ENCODE measurements around the gene VEZT. TPM values are rescaled to one million over a fixed set of nuclear protein-coding genes. Genes with fewer than 3 reads are reported as not detected.

VEZT gene
- polyA plus RNA-seq, 1 donor from 2014 or later, result 219 TPM

DNA sequence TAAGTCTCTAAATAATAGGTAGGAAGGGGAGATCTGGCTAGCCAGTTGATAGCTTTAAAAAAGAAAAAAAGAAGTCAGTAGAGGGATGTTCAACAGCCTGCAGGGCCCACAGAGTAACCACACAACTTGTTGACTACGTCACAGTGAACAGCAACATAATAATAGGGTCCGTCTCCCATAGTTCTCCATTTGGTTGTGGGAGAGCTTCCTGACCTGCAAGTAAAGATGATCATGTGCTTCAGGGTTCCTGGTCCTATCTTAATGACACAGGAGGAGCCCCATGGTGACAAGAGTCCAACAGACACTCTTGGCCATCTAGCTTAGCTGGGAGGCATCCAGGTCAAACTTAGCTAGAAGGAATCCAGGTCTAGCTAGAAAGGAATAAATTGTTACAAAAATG, 36.5 kb upstream of the VEZT start:
- no peak overlapping the region for H2AFZ ChIP-seq (ENCODE audit: low read depth, low read length)
- H3F3A ChIP-seq (ENCODE audit: insufficient read depth, low read length, poor library complexity, severe bottlenecking), result no peaks in the 10 kb centered on the region
- no peaks in the 10 kb centered on the region for H3K79me2 ChIP-seq (replicated peaks; ENCODE audit: insufficient read depth, low read length)
- no peaks in the 10 kb centered on the region for H3K27me3 ChIP-seq (ENCODE audit: insufficient read depth, low read depth, low read length)
- H3K4me2 ChIP-seq (ENCODE audit: low read length), result no peak overlapping the region
- no peaks in the 10 kb centered on the region for H3K36me3 ChIP-seq (ENCODE audit: insufficient read depth, low read length)
- TF ChIP-seq POLR2AphosphoS5 (IDR thresholded peaks at IDR 0.05) (no peak), SMC3 (conservative IDR thresholded peaks at IDR 0.05; ENCODE audit: poor library complexity) (no peak), RAD21 (conservative IDR thresholded peaks at IDR 0.05) (no peak), MXI1 (conservative IDR thresholded peaks at IDR 0.05; ENCODE audit: poor library complexity, severe bottlenecking) (no peak), EZH2 (IDR thresholded peaks at IDR 0.05; ENCODE audit: borderline replicate concordance, insufficient read depth, low read length, poor library complexity, severe bottlenecking) (no peak)
- TF ChIP-seq, protein P1, sequence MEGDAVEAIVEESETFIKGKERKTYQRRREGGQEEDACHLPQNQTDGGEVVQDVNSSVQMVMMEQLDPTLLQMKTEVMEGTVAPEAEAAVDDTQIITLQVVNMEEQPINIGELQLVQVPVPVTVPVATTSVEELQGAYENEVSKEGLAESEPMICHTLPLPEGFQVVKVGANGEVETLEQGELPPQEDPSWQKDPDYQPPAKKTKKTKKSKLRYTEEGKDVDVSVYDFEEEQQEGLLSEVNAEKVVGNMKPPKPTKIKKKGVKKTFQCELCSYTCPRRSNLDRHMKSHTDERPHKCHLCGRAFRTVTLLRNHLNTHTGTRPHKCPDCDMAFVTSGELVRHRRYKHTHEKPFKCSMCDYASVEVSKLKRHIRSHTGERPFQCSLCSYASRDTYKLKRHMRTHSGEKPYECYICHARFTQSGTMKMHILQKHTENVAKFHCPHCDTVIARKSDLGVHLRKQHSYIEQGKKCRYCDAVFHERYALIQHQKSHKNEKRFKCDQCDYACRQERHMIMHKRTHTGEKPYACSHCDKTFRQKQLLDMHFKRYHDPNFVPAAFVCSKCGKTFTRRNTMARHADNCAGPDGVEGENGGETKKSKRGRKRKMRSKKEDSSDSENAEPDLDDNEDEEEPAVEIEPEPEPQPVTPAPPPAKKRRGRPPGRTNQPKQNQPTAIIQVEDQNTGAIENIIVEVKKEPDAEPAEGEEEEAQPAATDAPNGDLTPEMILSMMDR (IDR thresholded peaks at IDR 0.05; ENCODE audit: poor library complexity, severe bottlenecking), result no peak
- no peak overlapping the region for H3K4me3 ChIP-seq (ENCODE audit: low read length)
- no peak overlapping the region for H3K9ac ChIP-seq (ENCODE audit: low read length)
- H4K20me1 ChIP-seq (ENCODE audit: insufficient read depth), result no peaks in the 10 kb centered on the region
- no peaks in the 10 kb centered on the region for H3K9me2 ChIP-seq (ENCODE audit: insufficient read depth, low read length)
- no peak overlapping the region for H3K27ac ChIP-seq (ENCODE audit: low read length)
- no peaks in the 10 kb centered on the region for H3K9me3 ChIP-seq (ENCODE audit: low read length)

DNA sequence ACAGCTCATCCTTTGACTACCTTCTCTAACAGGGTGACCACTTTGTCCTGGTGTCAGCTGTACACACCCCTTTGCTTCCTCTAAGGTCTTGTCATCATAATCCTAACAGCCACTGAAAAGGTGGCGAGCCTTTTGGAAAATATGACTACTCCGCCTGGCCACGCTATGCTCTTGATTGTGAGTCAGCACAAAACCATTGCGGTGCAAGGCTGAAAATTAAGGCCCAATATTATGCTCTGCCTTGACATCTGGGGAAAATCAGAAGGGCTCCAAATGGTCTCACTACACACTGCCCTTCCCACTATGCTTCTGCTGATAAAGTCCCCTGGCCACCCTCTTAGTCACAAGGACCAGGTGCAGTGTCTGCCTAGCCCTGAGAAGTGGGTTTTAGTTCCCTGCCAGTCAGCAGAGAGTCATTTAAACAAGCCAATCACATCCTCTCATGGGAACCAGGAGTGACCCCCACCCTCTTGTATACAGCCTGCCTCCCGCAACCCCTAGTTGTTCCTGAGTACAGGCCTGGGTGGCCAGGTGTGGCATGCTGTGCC, 34.7 kb upstream of the VEZT start:
- TF ChIP-seq TAF1 (IDR thresholded peaks at IDR 0.05; ENCODE audit: low read depth) (no peak), SMC3 (conservative IDR thresholded peaks at IDR 0.05; ENCODE audit: poor library complexity) (no peak), RAD21 (conservative IDR thresholded peaks at IDR 0.05) (no peak), EP300 (conservative IDR thresholded peaks at IDR 0.05; ENCODE audit: poor library complexity, severe bottlenecking) (no peak), MXI1 (conservative IDR thresholded peaks at IDR 0.05; ENCODE audit: poor library complexity, severe bottlenecking) (no peak), EZH2 (IDR thresholded peaks at IDR 0.05; ENCODE audit: borderline replicate concordance, insufficient read depth, low read length, poor library complexity, severe bottlenecking) (no peak), POLR2AphosphoS5 (IDR thresholded peaks at IDR 0.05) (no peak)
- TF ChIP-seq, protein P2, sequence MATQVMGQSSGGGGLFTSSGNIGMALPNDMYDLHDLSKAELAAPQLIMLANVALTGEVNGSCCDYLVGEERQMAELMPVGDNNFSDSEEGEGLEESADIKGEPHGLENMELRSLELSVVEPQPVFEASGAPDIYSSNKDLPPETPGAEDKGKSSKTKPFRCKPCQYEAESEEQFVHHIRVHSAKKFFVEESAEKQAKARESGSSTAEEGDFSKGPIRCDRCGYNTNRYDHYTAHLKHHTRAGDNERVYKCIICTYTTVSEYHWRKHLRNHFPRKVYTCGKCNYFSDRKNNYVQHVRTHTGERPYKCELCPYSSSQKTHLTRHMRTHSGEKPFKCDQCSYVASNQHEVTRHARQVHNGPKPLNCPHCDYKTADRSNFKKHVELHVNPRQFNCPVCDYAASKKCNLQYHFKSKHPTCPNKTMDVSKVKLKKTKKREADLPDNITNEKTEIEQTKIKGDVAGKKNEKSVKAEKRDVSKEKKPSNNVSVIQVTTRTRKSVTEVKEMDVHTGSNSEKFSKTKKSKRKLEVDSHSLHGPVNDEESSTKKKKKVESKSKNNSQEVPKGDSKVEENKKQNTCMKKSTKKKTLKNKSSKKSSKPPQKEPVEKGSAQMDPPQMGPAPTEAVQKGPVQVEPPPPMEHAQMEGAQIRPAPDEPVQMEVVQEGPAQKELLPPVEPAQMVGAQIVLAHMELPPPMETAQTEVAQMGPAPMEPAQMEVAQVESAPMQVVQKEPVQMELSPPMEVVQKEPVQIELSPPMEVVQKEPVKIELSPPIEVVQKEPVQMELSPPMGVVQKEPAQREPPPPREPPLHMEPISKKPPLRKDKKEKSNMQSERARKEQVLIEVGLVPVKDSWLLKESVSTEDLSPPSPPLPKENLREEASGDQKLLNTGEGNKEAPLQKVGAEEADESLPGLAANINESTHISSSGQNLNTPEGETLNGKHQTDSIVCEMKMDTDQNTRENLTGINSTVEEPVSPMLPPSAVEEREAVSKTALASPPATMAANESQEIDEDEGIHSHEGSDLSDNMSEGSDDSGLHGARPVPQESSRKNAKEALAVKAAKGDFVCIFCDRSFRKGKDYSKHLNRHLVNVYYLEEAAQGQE (IDR thresholded peaks at IDR 0.05; ENCODE audit: borderline replicate concordance), result no peak
- TF ChIP-seq, protein P1 (IDR thresholded peaks at IDR 0.05; ENCODE audit: poor library complexity, severe bottlenecking), result no peak
- H3K27me3 ChIP-seq (ENCODE audit: insufficient read depth, low read depth, low read length), result no peaks in the 10 kb centered on the region
- no peaks in the 10 kb centered on the region for H3K36me3 ChIP-seq (ENCODE audit: insufficient read depth, low read length)
- H3K9me3 ChIP-seq (ENCODE audit: low read length), result no peaks in the 10 kb centered on the region
- no peak overlapping the region for H3K4me3 ChIP-seq (ENCODE audit: low read length)
- H3K79me2 ChIP-seq (replicated peaks; ENCODE audit: insufficient read depth, low read length), result no peaks in the 10 kb centered on the region
- H3K9ac ChIP-seq (ENCODE audit: low read length), result no peak overlapping the region
- H3K9me2 ChIP-seq (ENCODE audit: insufficient read depth, low read length), result no peaks in the 10 kb centered on the region
- no peak overlapping the region for H3K27ac ChIP-seq (ENCODE audit: low read length)
- no peaks in the 10 kb centered on the region for H3F3A ChIP-seq (ENCODE audit: insufficient read depth, low read length, poor library complexity, severe bottlenecking)
- H4K20me1 ChIP-seq (ENCODE audit: insufficient read depth), result no peaks in the 10 kb centered on the region
- H3K4me2 ChIP-seq (ENCODE audit: low read length), result no peak overlapping the region
- H2AFZ ChIP-seq (ENCODE audit: low read depth, low read length), result no peak overlapping the region
